Measurements from ENCODE around the gene ABHD11.

GRCh38 chr7:73722785-73723184 lies 15.8 kb downstream of the ABHD11 start:
- TF ChIP-seq CTCF (IDR thresholded peaks at IDR 0.05) (no peak), EZH2 (IDR thresholded peaks at IDR 0.05; ENCODE audit: borderline replicate concordance, insufficient read depth, low read depth, low read length, poor library complexity, severe bottlenecking) (no peak)
